Mesendoderm (in vitro differentiated cells): ENCODE measurements around the gene ZFYVE9.
"Not testable (repeated sequence)": the region's sequence is repeated elsewhere in the genome, so short reads cannot be mapped to it uniquely, and the experiment has no call there.

Source experiments
- DNase-seq: peaks from one replicate; pipeline ENCODE4 v3.0.0; 2013
- H2AK5ac ChIP-seq: 2 replicates; pipeline ENCODE4 v1.6.1; 2013; ENCODE audit warnings: low read length, inconsistent platforms
- H2BK120ac ChIP-seq: 2 replicates; pipeline ENCODE4 v1.6.1; 2013; ENCODE audit warnings: low read depth, mild to moderate bottlenecking, low read length, moderate library complexity, mixed read lengths
- H2BK15ac ChIP-seq: replicated peaks from 2 replicates; pipeline ENCODE4 v1.6.1; 2013; ENCODE audit warnings: low read depth, mild to moderate bottlenecking, moderate library complexity
- H2BK5ac ChIP-seq: 2 replicates; pipeline ENCODE4 v1.6.1; 2013; ENCODE audit warnings: low read length, inconsistent platforms
- H3K18ac ChIP-seq: 2 replicates; pipeline ENCODE4 v1.6.1; 2013; ENCODE audit warnings: mild to moderate bottlenecking, low read length, mixed read lengths
- H3K23ac ChIP-seq: one replicate; pipeline ENCODE4 v1.6.1; 2013; ENCODE audit warnings: low read length
- H3K27ac ChIP-seq: 2 replicates; pipeline ENCODE4 v1.5.1; 2013; ENCODE audit warnings: low read depth, mild to moderate bottlenecking, inconsistent platforms, low read length, moderate library complexity
- H3K27me3 ChIP-seq: 2 replicates; pipeline ENCODE4 v1.6.1; 2013; ENCODE audit warnings: low read length, control low read depth, mild to moderate bottlenecking, inconsistent platforms; ENCODE audit not compliant: insufficient read depth, poor library complexity
- H3K36me3 ChIP-seq: 2 replicates; pipeline ENCODE4 v1.6.1; 2013; ENCODE audit warnings: low read length, inconsistent platforms; ENCODE audit not compliant: control insufficient read depth, insufficient read depth
- H3K4ac ChIP-seq: one replicate; pipeline ENCODE4 v1.6.1; 2013; ENCODE audit warnings: low read depth, mild to moderate bottlenecking, low read length, moderate library complexity
- H3K4me1 ChIP-seq: 2 replicates; pipeline ENCODE4 v1.6.1; 2013; ENCODE audit warnings: low read depth, low read length, inconsistent platforms; ENCODE audit not compliant: control insufficient read depth
- H3K4me2 ChIP-seq: 2 replicates; pipeline ENCODE4 v1.6.1; 2013; ENCODE audit warnings: low read length
- H3K4me3 ChIP-seq: 2 replicates; pipeline ENCODE4 v1.5.1; 2013; ENCODE audit warnings: mild to moderate bottlenecking, low read length
- H3K56ac ChIP-seq: one replicate; pipeline ENCODE4 v1.6.1; 2013; ENCODE audit warnings: low read length
- H3K79me1 ChIP-seq: 2 replicates; pipeline ENCODE4 v1.6.1; 2013; ENCODE audit warnings: low read length, inconsistent platforms
- H3K79me2 ChIP-seq: 2 replicates; pipeline ENCODE4 v1.6.1; 2013; ENCODE audit warnings: mild to moderate bottlenecking, low read length; ENCODE audit not compliant: control insufficient read depth, insufficient read depth
- H3K9ac ChIP-seq: 2 replicates; pipeline ENCODE4 v1.6.1; 2013; ENCODE audit warnings: low read length, inconsistent platforms
- H4K5ac ChIP-seq: one replicate; pipeline ENCODE4 v1.6.1; 2013; ENCODE audit warnings: low read length
- H4K8ac ChIP-seq: one replicate; pipeline ENCODE4 v1.6.1; 2013; ENCODE audit warnings: low read depth, mild to moderate bottlenecking, control low read depth, low read length, moderate library complexity
- WGBS: extraction: QIAGEN DNeasy Blood & Tissue Kit; methylation state at CpG from one replicate; pipeline ENCODE4 v1.1.7; 2013; ENCODE audit warnings: low lambda C conversion rate, missing lambda C conversion rate; ENCODE audit not compliant: insufficient coverage; ENCODE audit errors: extremely low coverage; 5-methylcytosine and 5-hydroxymethylcytosine counted together

The ZFYVE9 gene

DNA sequence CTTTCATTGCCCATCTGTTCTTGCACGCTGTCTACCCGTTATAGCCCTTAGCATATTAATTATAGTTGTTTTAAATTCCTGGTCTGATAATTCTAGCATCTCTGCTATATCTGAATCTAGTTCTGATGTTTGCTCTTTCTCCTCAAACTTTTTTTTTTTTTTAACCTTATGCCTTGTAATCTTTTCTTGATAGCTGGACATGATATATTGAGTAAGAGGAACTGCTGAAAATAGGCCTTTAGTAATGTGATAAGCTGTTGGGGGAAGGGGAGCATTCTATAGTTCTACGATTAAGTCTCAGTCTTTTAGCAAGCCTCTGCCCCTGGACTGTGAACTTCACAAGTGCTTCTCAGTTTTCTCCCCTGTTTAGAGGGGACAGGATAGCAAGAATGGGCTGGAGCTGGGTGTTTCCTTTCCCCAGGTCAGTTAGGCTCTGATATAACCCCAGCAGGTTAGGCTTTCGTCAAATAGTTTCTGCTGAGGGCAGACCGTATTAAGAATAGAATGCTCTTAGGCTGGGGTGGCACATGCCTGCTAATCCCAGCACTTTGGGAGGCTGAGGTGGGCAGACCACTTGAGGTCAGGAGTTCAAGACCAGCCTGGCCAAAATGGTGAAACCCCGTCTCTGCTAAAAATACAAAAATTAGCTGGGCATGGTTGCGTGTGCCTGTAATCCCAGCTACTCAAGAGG is 62.2 kb downstream of the ZFYVE9 start:
- DNase-seq, result no peak
- no peak overlapping the region for H3K27ac ChIP-seq
- no peaks in the 10 kb centered on the region for H3K79me1 ChIP-seq
- H3K79me2 ChIP-seq, result no peaks in the 10 kb centered on the region
- H3K27me3 ChIP-seq, result no peaks in the 10 kb centered on the region
- H4K8ac ChIP-seq, result no peak overlapping the region
- no peak overlapping the region for H2BK120ac ChIP-seq
- WGBS, result no CpG with 5 or more reads among the region's 7 CpGs
- H3K4me1 ChIP-seq, result no peaks in the 10 kb centered on the region
- H3K4me2 ChIP-seq, result no peak overlapping the region
- no peaks in the 10 kb centered on the region for H3K36me3 ChIP-seq
- no peak overlapping the region for H3K4me3 ChIP-seq
- H2BK15ac ChIP-seq, result no peak overlapping the region
- H3K4ac ChIP-seq, result no peak overlapping the region
- no peak overlapping the region for H2AK5ac ChIP-seq
- no peak overlapping the region for H4K5ac ChIP-seq
- H2BK5ac ChIP-seq, result no peak overlapping the region
- no peak overlapping the region for H3K56ac ChIP-seq
- no peak overlapping the region for H3K18ac ChIP-seq
- H3K9ac ChIP-seq, result no peak overlapping the region
- H3K23ac ChIP-seq, result no peak overlapping the region

DNA sequence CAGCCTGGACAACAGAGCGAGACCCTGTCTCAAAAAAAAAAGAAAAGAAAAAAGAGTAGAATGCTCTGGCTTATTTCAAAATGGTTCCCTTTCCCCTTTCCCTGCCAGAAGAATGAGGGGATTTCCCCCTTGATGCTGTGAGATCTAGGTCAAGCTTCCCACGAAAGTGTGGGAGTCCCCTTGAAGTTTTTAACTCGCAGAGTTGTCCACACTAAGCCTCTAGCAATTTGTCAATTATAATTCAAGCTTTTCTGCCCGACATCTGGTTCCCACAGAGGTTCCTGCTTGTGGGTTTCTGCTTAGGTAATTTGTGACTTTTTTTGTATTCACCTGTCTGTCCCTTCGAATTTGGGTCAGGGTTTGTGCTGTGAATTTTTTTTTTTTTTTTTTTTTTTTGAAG is 62.8 kb downstream of the ZFYVE9 start:
- H3K4me1 ChIP-seq, result no peaks in the 10 kb centered on the region
- no peak overlapping the region for H4K5ac ChIP-seq
- H2AK5ac ChIP-seq, result no peak overlapping the region
- no peak overlapping the region for H3K23ac ChIP-seq
- H2BK15ac ChIP-seq, result no peak overlapping the region
- H3K4me3 ChIP-seq, result no peak overlapping the region
- no peak overlapping the region for H2BK120ac ChIP-seq
- H3K27ac ChIP-seq, result no peak overlapping the region
- no peak for DNase-seq
- H3K18ac ChIP-seq, result no peak overlapping the region
- no CpG with 5 or more reads among the region's 5 CpGs for WGBS
- H3K9ac ChIP-seq, result no peak overlapping the region
- H3K36me3 ChIP-seq, result no peaks in the 10 kb centered on the region
- H3K4ac ChIP-seq, result no peak overlapping the region
- no peaks in the 10 kb centered on the region for H3K27me3 ChIP-seq
- no peak overlapping the region for H4K8ac ChIP-seq
- H3K4me2 ChIP-seq, result no peak overlapping the region
- no peaks in the 10 kb centered on the region for H3K79me2 ChIP-seq
- H3K56ac ChIP-seq, result no peak overlapping the region
- H2BK5ac ChIP-seq, result no peak overlapping the region
- no peaks in the 10 kb centered on the region for H3K79me1 ChIP-seq

DNA sequence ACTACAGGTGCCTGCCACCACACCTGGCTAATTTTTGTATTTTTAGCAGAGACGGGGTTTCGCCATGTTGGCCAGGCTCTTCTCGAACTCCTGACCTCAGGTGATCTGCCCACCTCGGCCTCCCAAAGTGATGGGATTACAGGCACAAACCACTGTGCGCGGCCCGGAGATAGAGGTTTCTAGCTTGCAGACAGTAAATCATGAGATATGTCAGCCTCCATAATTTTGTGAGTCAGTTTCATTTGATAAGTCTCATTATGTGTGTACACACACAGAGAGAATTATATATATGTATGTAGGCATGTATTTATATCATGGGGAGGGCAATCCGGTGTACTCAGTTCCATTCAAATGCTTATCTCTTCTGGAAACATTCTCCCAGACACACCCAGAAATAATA is 64.8 kb downstream of the ZFYVE9 start:
- H3K4me2 ChIP-seq, H3K56ac ChIP-seq, H3K27ac ChIP-seq, H4K5ac ChIP-seq, H2AK5ac ChIP-seq, H2BK5ac ChIP-seq, DNase-seq, H3K4me1 ChIP-seq, H3K23ac ChIP-seq, H4K8ac ChIP-seq, H3K79me2 ChIP-seq, H3K79me1 ChIP-seq, H2BK15ac ChIP-seq, H3K18ac ChIP-seq, H3K4me3 ChIP-seq, H3K27me3 ChIP-seq, H3K4ac ChIP-seq, H2BK120ac ChIP-seq, H3K36me3 ChIP-seq, H3K9ac ChIP-seq: not testable (repeated sequence)
- WGBS, result no CpG with 5 or more reads among the region's 8 CpGs

DNA sequence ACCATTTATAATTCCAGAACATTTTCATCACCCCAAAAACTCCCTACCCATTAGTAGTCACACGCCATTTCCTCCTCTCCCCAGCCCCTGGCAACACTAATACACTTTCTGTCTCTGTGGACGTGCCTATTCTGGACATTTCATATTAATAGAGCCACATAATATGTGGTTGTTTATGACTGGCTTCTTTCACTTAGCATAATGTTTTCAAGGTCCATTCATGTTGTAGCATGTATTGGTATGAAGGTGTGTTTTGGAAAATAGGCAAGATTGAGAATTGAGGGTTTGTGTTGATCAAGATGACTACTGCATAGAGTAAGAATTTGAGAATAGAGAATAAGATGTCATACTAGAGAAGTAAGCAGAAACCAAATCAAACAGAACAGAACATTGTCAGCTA is 67.5 kb downstream of the ZFYVE9 start:
- no peak overlapping the region for H2BK15ac ChIP-seq
- no peak overlapping the region for H4K8ac ChIP-seq
- H3K23ac ChIP-seq, result no peak overlapping the region
- no peaks in the 10 kb centered on the region for H3K4me1 ChIP-seq
- H2AK5ac ChIP-seq, result no peak overlapping the region
- no peak overlapping the region for H4K5ac ChIP-seq
- no peak overlapping the region for H3K4me3 ChIP-seq
- H3K4ac ChIP-seq, result no peak overlapping the region
- no peak overlapping the region for H2BK5ac ChIP-seq
- H3K79me1 ChIP-seq, result no peaks in the 10 kb centered on the region
- H3K27me3 ChIP-seq, result no peaks in the 10 kb centered on the region
- no peak overlapping the region for H3K9ac ChIP-seq
- no CpG with 5 or more reads among the region's 2 CpGs for WGBS
- H3K79me2 ChIP-seq, result no peaks in the 10 kb centered on the region
- no peak overlapping the region for H3K56ac ChIP-seq
- no peak overlapping the region for H3K27ac ChIP-seq
- no peak overlapping the region for H3K18ac ChIP-seq
- DNase-seq, result no peak
- H2BK120ac ChIP-seq, result no peak overlapping the region
- no peak overlapping the region for H3K4me2 ChIP-seq
- no peaks in the 10 kb centered on the region for H3K36me3 ChIP-seq

DNA sequence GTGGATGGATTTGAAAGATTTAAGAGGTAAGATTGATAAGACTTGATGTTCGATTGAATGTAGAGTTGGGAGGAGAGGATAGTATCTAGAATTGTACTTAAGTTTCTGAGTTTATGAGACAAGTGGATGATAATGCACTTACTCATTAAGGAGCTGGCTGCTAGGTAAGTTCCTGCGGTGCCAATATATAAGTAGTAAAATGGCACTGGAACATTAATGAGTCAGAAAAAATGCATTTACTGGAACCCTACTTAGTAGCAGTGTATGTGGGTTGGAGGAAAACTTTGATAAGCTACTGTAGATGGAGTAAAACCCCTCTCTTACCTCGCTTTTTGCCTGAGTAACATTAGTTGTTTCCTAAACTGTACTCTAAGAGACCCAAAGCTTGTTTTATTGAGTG is 68.2 kb downstream of the ZFYVE9 start:
- Histone ChIP-seq H3K4ac (no peak overlapping the region), H3K79me1 (no peaks in the 10 kb centered on the region), H3K56ac (no peak overlapping the region), H4K5ac (no peak overlapping the region), H2BK120ac (no peak overlapping the region), H2AK5ac (no peak overlapping the region), H2BK5ac (no peak overlapping the region), H3K36me3 (no peaks in the 10 kb centered on the region), H3K23ac (no peak overlapping the region), H3K27me3 (no peaks in the 10 kb centered on the region), H3K4me2 (no peak overlapping the region), H3K4me3 (no peak overlapping the region), H4K8ac (no peak overlapping the region), H3K18ac (no peak overlapping the region), H3K27ac (no peak overlapping the region), H2BK15ac (no peak overlapping the region), H3K79me2 (no peaks in the 10 kb centered on the region), H3K9ac (no peak overlapping the region), H3K4me1 (no peaks in the 10 kb centered on the region)
- no peak for DNase-seq
- 100% methylated on average over 1 of the region's 3 CpGs for WGBS

DNA sequence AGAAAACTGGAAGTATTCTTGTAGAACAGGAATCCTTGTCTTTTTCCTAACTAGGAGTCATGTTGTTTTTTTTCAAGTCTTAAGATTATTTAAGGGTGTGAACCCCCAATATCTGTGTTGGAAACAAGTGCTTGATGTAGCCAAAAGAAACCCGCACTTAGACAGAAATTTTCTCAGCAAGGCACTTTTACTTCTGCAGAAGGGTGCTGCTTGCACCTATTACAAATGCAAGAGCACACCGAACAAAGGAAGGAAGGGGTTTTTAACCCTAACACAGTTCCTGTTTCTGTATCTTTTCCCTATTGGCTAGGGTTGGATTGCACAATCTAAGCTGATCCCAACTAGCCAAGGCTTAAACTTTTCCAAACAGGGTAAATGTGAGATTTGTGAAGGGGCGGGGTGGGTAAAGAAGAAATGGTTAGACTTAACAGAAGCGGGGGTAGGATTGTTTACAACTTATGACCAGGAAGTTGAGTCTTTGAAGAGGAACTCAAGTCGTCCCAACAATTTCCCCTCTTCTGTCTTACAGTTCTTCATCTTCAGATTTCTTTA is 75.1 kb downstream of the ZFYVE9 start:
- Histone ChIP-seq H4K8ac (no peak overlapping the region), H3K4me3 (no peak overlapping the region), H3K4me1 (no peaks in the 10 kb centered on the region), H3K36me3 (no peaks in the 10 kb centered on the region), H2BK15ac (no peak overlapping the region), H3K56ac (no peak overlapping the region), H3K27ac (no peak overlapping the region), H2BK120ac (no peak overlapping the region), H3K18ac (no peak overlapping the region), H3K4me2 (no peak overlapping the region), H3K23ac (no peak overlapping the region), H4K5ac (no peak overlapping the region), H3K4ac (no peak overlapping the region), H2AK5ac (no peak overlapping the region), H3K79me2 (no peaks in the 10 kb centered on the region), H3K9ac (no peak overlapping the region), H3K27me3 (no peaks in the 10 kb centered on the region), H2BK5ac (no peak overlapping the region), H3K79me1 (no peaks in the 10 kb centered on the region)
- no peak for DNase-seq
- WGBS, result no CpG with 5 or more reads among the region's 5 CpGs
